GM19324 (cell line): ENCODE results near the gene ALDH3A2.
"Not testable (repeated sequence)": the region's sequence is repeated elsewhere in the genome, so short reads cannot be mapped to it uniquely, and the experiment has no call there.

Experiments used
- ATAC-seq: cut with Tn5 transposase; IDR thresholded peaks from one replicate; pipeline ENCODE4 v1.9.1; 2021; ENCODE audit warnings: mild to moderate bottlenecking, moderate library complexity; ENCODE audit not compliant: unreplicated experiment, low FRiP score

Gene ALDH3A2

GRCh38 chr17:19676896-19677295, 28.3 kb downstream of the ALDH3A2 start:
- no peak for ATAC-seq

- no peak for ATAC-seq
Observed at GRCh38 chr17:19677736-19678379, 29.3 kb downstream of the ALDH3A2 start.

GRCh38 chr17:19678581-19679453, 30.3 kb downstream of the ALDH3A2 start:
- no peak for ATAC-seq

GRCh38 chr17:19683117-19683516, 34.6 kb downstream of the ALDH3A2 start:
- no peak for ATAC-seq

GRCh38 chr17:19684909-19685580, 36.5 kb downstream of the ALDH3A2 start:
- ATAC-seq: not testable (repeated sequence)

GRCh38 chr17:19686400-19687090, 38.0 kb downstream of the ALDH3A2 start:
- no peak for ATAC-seq

GRCh38 chr17:19702217-19702641, 53.7 kb downstream of the ALDH3A2 start:
- no peak for ATAC-seq

GRCh38 chr17:19703106-19703827, 54.7 kb downstream of the ALDH3A2 start:
- no peak for ATAC-seq

GRCh38 chr17:19703828-19704613, 55.5 kb downstream of the ALDH3A2 start:
- ATAC-seq: no peak

GRCh38 chr17:19705201-19705600, 56.6 kb downstream of the ALDH3A2 start:
- no peak for ATAC-seq

- ATAC-seq: no peak
Observed at GRCh38 chr17:19705771-19706770, 57.5 kb downstream of the ALDH3A2 start.

GRCh38 chr17:19706791-19707727, 58.5 kb downstream of the ALDH3A2 start:
- ATAC-seq: no peak

GRCh38 chr17:19707728-19708221, 59.2 kb downstream of the ALDH3A2 start:
- no peak for ATAC-seq

GRCh38 chr17:19708431-19709175, 60.1 kb downstream of the ALDH3A2 start:
- ATAC-seq: no peak

- no peak for ATAC-seq
Observed at GRCh38 chr17:19709841-19710240, 61.3 kb downstream of the ALDH3A2 start.

GRCh38 chr17:19712436-19713004, 64.0 kb downstream of the ALDH3A2 start:
- ATAC-seq: no peak
